MM.1S (cell line): ENCODE results near the gene KCNQ5.

Experiments used
- EZH2 ChIP-seq: fragments of 300-600 bp; sonication (generic); optimal IDR thresholded peaks from 2 replicates; pipeline ENCODE3; 2017; ENCODE audit warnings: low read depth, mild to moderate bottlenecking, antibody characterized with exemption, low read length, mixed read lengths
- EZH2phosphoT487 ChIP-seq: fragments of 300-600 bp; sonication (generic); IDR thresholded peaks from 2 replicates; pipeline ENCODE4 v1.6.1; 2018; ENCODE audit warnings: antibody characterized with exemption, low read length
- TF ChIP-seq, protein P1 (sequence below): fragments of 300-600 bp; sonication (generic); IDR thresholded peaks from 2 replicates; pipeline ENCODE4 v1.5.1; 2016; ENCODE audit warnings: antibody characterized with exemption, low read length, mixed read lengths

DNA sequence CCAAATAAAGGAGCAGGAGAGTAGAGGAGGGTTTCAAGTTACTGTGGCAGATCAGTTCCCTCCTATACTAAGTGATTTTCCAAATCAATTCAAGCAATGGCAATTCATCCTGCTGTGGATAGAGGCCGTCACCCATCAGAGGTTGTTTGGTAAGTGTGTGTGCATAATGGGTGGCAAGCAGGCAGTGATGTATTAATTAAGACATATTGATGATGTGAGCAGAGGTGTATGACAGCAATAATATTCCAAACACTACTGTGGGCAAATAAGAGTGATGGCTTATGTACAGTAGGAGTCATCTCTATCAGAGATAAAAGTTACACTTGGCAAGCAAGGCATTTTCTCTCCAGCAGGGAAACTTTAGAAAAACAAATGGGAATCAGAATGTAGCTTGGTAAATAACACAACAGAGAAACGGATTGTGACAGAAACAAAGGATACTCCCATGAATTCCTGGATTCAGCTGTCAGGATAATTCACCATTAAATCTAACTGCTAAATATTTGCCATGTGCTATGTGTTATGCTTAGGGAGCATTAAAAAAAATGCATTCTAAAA, 407.1 kb downstream of the KCNQ5 start:
- TF ChIP-seq, protein P1, sequence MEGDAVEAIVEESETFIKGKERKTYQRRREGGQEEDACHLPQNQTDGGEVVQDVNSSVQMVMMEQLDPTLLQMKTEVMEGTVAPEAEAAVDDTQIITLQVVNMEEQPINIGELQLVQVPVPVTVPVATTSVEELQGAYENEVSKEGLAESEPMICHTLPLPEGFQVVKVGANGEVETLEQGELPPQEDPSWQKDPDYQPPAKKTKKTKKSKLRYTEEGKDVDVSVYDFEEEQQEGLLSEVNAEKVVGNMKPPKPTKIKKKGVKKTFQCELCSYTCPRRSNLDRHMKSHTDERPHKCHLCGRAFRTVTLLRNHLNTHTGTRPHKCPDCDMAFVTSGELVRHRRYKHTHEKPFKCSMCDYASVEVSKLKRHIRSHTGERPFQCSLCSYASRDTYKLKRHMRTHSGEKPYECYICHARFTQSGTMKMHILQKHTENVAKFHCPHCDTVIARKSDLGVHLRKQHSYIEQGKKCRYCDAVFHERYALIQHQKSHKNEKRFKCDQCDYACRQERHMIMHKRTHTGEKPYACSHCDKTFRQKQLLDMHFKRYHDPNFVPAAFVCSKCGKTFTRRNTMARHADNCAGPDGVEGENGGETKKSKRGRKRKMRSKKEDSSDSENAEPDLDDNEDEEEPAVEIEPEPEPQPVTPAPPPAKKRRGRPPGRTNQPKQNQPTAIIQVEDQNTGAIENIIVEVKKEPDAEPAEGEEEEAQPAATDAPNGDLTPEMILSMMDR = no peak
- no peak for TF ChIP-seq EZH2
- TF ChIP-seq EZH2phosphoT487 = no peak
